H1 (cell line): ENCODE results near the gene CCDC24. TPM values are rescaled to one million over a fixed set of nuclear protein-coding genes. Genes with fewer than 3 reads are reported as not detected.

Experiments
- CTCF ChIA-PET: fragments of 300-600 bp; sonication (Branson Sonifier 250); formaldehyde crosslinking; loops from one replicate; lab custom pipeline; 2021; ENCODE audit not compliant: partially characterized antibody; lab: Charles Lee
- POLR2A ChIA-PET: fragments of 300-600 bp; sonication (Branson Sonifier 250); formaldehyde crosslinking; loops from one replicate; lab custom pipeline; 2021; ENCODE audit warnings: inconsistent platforms; ENCODE audit not compliant: partially characterized antibody; lab: Charles Lee
- DNase-seq, 2 experiments: peaks; one replicate each; pipeline versions ENCODE4 v3.0.0 to v3.0.0-alpha.2; 2010 to 2022; ENCODE audit warnings: low spot score in 2 of 2, low read depth in 1 of 2, mixed read lengths in 1 of 2
- FAIRE-seq: peaks from 2 replicates; lab custom pipeline; 2011; peaks lifted over from hg19 to GRCh38; lab: Jason Lieb, UNC
- H2AFZ ChIP-seq: 2 replicates; pipeline ENCODE4 v1.8.1; 2012; ENCODE audit warnings: low read length, inconsistent platforms
- H2AK5ac ChIP-seq: 2 replicates; pipeline ENCODE4 v1.6.1; 2013; ENCODE audit warnings: low read depth, low read length
- H2BK120ac ChIP-seq: replicated peaks from 2 replicates; pipeline ENCODE3; 2013; ENCODE audit warnings: low read depth, low read length, inconsistent platforms
- H2BK12ac ChIP-seq: 2 replicates; pipeline ENCODE4 v1.6.1; 2013; ENCODE audit warnings: low read depth, low read length
- H2BK15ac ChIP-seq: 2 replicates; pipeline ENCODE4 v1.6.1; 2013; ENCODE audit warnings: low read length
- H2BK20ac ChIP-seq: 2 replicates; pipeline ENCODE4 v1.6.1; 2013; ENCODE audit warnings: low read length
- H2BK5ac ChIP-seq: 2 replicates; pipeline ENCODE4 v1.6.1; 2013; ENCODE audit warnings: low read depth, low read length
- H3K14ac ChIP-seq: 2 replicates; pipeline ENCODE4 v1.6.1; 2013; ENCODE audit warnings: inconsistent platforms; ENCODE audit not compliant: insufficient read length
- H3K18ac ChIP-seq: 2 replicates; pipeline ENCODE4 v1.6.1; 2013; ENCODE audit warnings: low read length; ENCODE audit errors: extremely low read depth
- H3K23ac ChIP-seq: 2 replicates; pipeline ENCODE4 v1.6.1; 2013; ENCODE audit warnings: inconsistent platforms; ENCODE audit not compliant: insufficient read length
- H3K23me2 ChIP-seq: 2 replicates; pipeline ENCODE4 v1.6.1; 2013; ENCODE audit warnings: low read depth, low read length
- H3K27ac ChIP-seq: 2 replicates; pipeline ENCODE4 v1.6.1; 2011; ENCODE audit warnings: low read depth, low read length, inconsistent platforms
- H3K27me3 ChIP-seq, 4 experiments: replicated peaks in 1 of 4; 1 replicate in 1 of 4; 2 replicates in 3 of 4; pipeline versions ENCODE4 v1.6.1 to v1.8.1; 2011 to 2013; ENCODE audit warnings: low read length in 3 of 4, mild to moderate bottlenecking in 3 of 4, inconsistent platforms in 2 of 4, mixed read lengths in 2 of 4, moderate library complexity in 1 of 4; ENCODE audit not compliant: control insufficient read depth in 3 of 4, insufficient read depth in 3 of 4; ENCODE audit errors: extremely low read depth in 1 of 4
- H3K36me3 ChIP-seq, 4 experiments: 2 replicates each; pipeline versions ENCODE4 v1.6.1 to v1.8.1; 2011 to 2013; ENCODE audit warnings: mild to moderate bottlenecking in 4 of 4, low read length in 3 of 4, moderate library complexity in 2 of 4, control low read depth in 1 of 4, inconsistent platforms in 1 of 4; ENCODE audit not compliant: insufficient read depth in 4 of 4, control insufficient read depth in 2 of 4
- H3K4ac ChIP-seq: replicated peaks from 2 replicates; pipeline ENCODE3; 2013; ENCODE audit warnings: low read length, low read depth, mixed read lengths, inconsistent platforms; ENCODE audit not compliant: insufficient read length
- H3K4me1 ChIP-seq, 4 experiments: replicated peaks in 1 of 4; 1 replicate in 1 of 4; 2 replicates in 3 of 4; pipeline versions ENCODE4 v1.6.1 to v1.8.1; 2011 to 2013; ENCODE audit warnings: low read length in 3 of 4, inconsistent platforms in 2 of 4, mixed read lengths in 1 of 4; ENCODE audit not compliant: insufficient read depth in 4 of 4, control insufficient read depth in 3 of 4
- H3K4me2 ChIP-seq, 2 experiments: 2 replicates each; pipeline versions ENCODE4 v1.6.1 to v1.8.1; 2011 to 2013; ENCODE audit warnings: low read depth in 2 of 2, low read length in 2 of 2, control low read depth in 1 of 2, inconsistent platforms in 1 of 2, mild to moderate bottlenecking in 1 of 2; ENCODE audit not compliant: insufficient read depth in 1 of 2
- H3K4me3 ChIP-seq, 4 experiments: fragments of 200-600, 300-600 bp in 1 of 4; sonication (generic), shearing (Covaris generic), sonication (Bioruptor Twin) in 1 of 4; 2 replicates each; pipeline versions ENCODE4 v1.5.1 to v1.8.1; 2011 to 2016; ENCODE audit warnings: low read length in 4 of 4, low read depth in 3 of 4, control low read depth in 2 of 4, inconsistent platforms in 2 of 4, mild to moderate bottlenecking in 2 of 4, mixed read lengths in 1 of 4, moderate library complexity in 1 of 4; ENCODE audit not compliant: insufficient read depth in 2 of 4; ENCODE audit errors: extremely low read depth in 1 of 4
- H3K56ac ChIP-seq: replicated peaks from 2 replicates; pipeline ENCODE3; 2013; ENCODE audit warnings: low read depth, mild to moderate bottlenecking, mixed read lengths, low read length, inconsistent platforms; ENCODE audit not compliant: insufficient read length
- H3K79me1 ChIP-seq: 2 replicates; pipeline ENCODE4 v1.6.1; 2013; ENCODE audit warnings: low read depth, low read length, control low read depth
- H3K79me2 ChIP-seq, 2 experiments: 2 replicates each; pipeline versions ENCODE4 v1.6.1 to v1.8.1; 2012 to 2013; ENCODE audit warnings: low read length in 2 of 2, mild to moderate bottlenecking in 2 of 2, inconsistent platforms in 1 of 2; ENCODE audit not compliant: insufficient read depth in 2 of 2, control insufficient read depth in 1 of 2
- H3K9ac ChIP-seq, 4 experiments: replicated peaks in 1 of 4; 1 replicate in 1 of 4; 2 replicates in 3 of 4; pipeline versions ENCODE4 v1.6.1 to v1.8.1; 2011 to 2013; ENCODE audit warnings: low read depth in 3 of 4, low read length in 3 of 4, control low read depth in 2 of 4, mild to moderate bottlenecking in 2 of 4, moderate library complexity in 2 of 4, inconsistent platforms in 1 of 4; ENCODE audit errors: extremely low read depth in 1 of 4
- H3K9me3 ChIP-seq, 2 experiments: 2 replicates each; pipeline versions ENCODE4 v1.6.1 to v1.8.1; 2012 to 2013; ENCODE audit warnings: mild to moderate bottlenecking in 2 of 2, moderate library complexity in 2 of 2, control low read depth in 1 of 2, inconsistent platforms in 1 of 2, low read depth in 1 of 2, low read length in 1 of 2, mixed read lengths in 1 of 2; ENCODE audit not compliant: insufficient read depth in 2 of 2
- H4K20me1 ChIP-seq, 2 experiments: replicated peaks in 1 of 2; 2 replicates each; pipeline versions ENCODE3 to v1.8.1; 2011 to 2013; ENCODE audit warnings: inconsistent platforms in 2 of 2, low read length in 2 of 2, mild to moderate bottlenecking in 1 of 2; ENCODE audit not compliant: insufficient read depth in 2 of 2, control insufficient read depth in 1 of 2
- H4K5ac ChIP-seq: 2 replicates; pipeline ENCODE4 v1.6.1; 2013; ENCODE audit warnings: low read length, low read depth, mixed read lengths, inconsistent platforms; ENCODE audit not compliant: insufficient read length
- H4K8ac ChIP-seq: 2 replicates; pipeline ENCODE4 v1.8.0; 2013; ENCODE audit warnings: mild to moderate bottlenecking, moderate library complexity, low read length, inconsistent platforms; ENCODE audit not compliant: insufficient read depth; ENCODE audit errors: extremely low read depth
- H4K91ac ChIP-seq: replicated peaks from 2 replicates; pipeline ENCODE3; 2013; ENCODE audit warnings: low read length, mixed read lengths, inconsistent platforms; ENCODE audit not compliant: insufficient read length
- FOSL1 ChIP-seq: IDR thresholded peaks from 2 replicates; pipeline ENCODE4 v1.6.1; 2011; ENCODE audit warnings: mild to moderate bottlenecking, low read depth, low read length, moderate library complexity; ENCODE audit not compliant: insufficient read depth
- MAFK ChIP-seq: IDR thresholded peaks from 2 replicates; pipeline ENCODE4 v1.6.1; 2012; ENCODE audit warnings: low read depth, mild to moderate bottlenecking, improper control_type of control experiment, low read length
- PHF8 ChIP-seq: fragments of 200-600 bp; sonication (generic); conservative IDR thresholded peaks from 2 replicates; pipeline ENCODE4 v1.7.1; 2012; ENCODE audit warnings: low read depth, mild to moderate bottlenecking, inconsistent platforms, low read length, moderate library complexity
- POLR2A ChIP-seq, 2 experiments: IDR thresholded peaks; 1 replicate in 1 of 2; 2 replicates in 1 of 2; pipeline ENCODE4 v1.6.1; 2011; ENCODE audit warnings: low read depth in 2 of 2, low read length in 2 of 2, mild to moderate bottlenecking in 2 of 2; ENCODE audit errors: control extremely low read depth in 1 of 2
- SAP30 ChIP-seq: fragments of 300-600 bp; sonication (generic); IDR thresholded peaks from 2 replicates; pipeline ENCODE4 v1.7.1; 2012; ENCODE audit warnings: low read length, moderate library complexity, mild to moderate bottlenecking, inconsistent platforms; ENCODE audit not compliant: insufficient read depth, insufficient replicate concordance
- TEAD4 ChIP-seq: IDR thresholded peaks from 2 replicates; pipeline ENCODE4 v1.6.1; 2012; ENCODE audit warnings: low read depth, low read length, inconsistent platforms, mixed read lengths
- WGBS, 2 experiments: shearing (Covaris generic) in 1 of 2; methylation state at CpG; one replicate each; pipeline versions ENCODE4 v1.1.6 to v1.1.7; 2013 to 2015; ENCODE audit warnings: low lambda C conversion rate in 2 of 2, mixed read lengths in 2 of 2, inconsistent platforms in 1 of 2, low coverage in 1 of 2, missing lambda C conversion rate in 1 of 2; ENCODE audit not compliant: insufficient replicate concordance in 2 of 2, insufficient coverage in 1 of 2, insufficient read length in 1 of 2; ENCODE audit errors: extremely low coverage in 1 of 2, missing lambda C conversion rate in 1 of 2; 5-methylcytosine and 5-hydroxymethylcytosine counted together
- polyA plus RNA-seq, 7 experiments: library from polyadenylated mRNA; depleted of rRNA in 3 of 7; stranded (reverse) in 5 of 7; unstranded in 2 of 7; fragments of >200 nt in 5 of 7; fragments of 200-250 nt in 2 of 7; gene quantifications; 1 replicate in 5 of 7; 2 replicates in 1 of 7; 4 replicates in 1 of 7; pipeline versions ENCODE4 v1.2.1 to v1.2.3, GENCODE V29; 2011 to 2013; ENCODE audit warnings: missing spikeins in 2 of 7, mixed read lengths in 2 of 7
- total RNA-seq: library from RNA; stranded (reverse); fragmentation: NEBNext Ultra II Directional; extraction: Animal tissue kit (Norgen Biotek cat#: 25700); gene quantifications from 2 replicates; pipeline ENCODE4 v1.2.1, GENCODE V29; 2021

Gene CCDC24
- total and polyA plus RNA-seq, 2 of the 8 experiments (the other 6 are each of a cell fraction or from before 2014, with no cell fraction given), result 11.2 to 11.4 TPM

GRCh38 chr1:44032170-44032790 is 40.9 kb downstream of the CCDC24 start:
- no peak overlapping the region for H4K5ac ChIP-seq
- POLR2A ChIA-PET, result interaction anchor here (0.5 to 26.2 kb wide), 16 partner anchors 9 to 1023 kb away, joined by 3 to 544 read pairs (median 4); partner anchors contain the start of genes ARTN and ST3GAL3
- H3K18ac ChIP-seq, result peak overlapping the region; percentile 93
- H2AFZ ChIP-seq, result no peak overlapping the region
- DNase-seq (no peak), FAIRE-seq (no peak)
- peak overlapping the region; percentile 91; the same call in 1 of the 2 replicates for H2BK5ac ChIP-seq
- H2BK20ac ChIP-seq, result no peak overlapping the region
- no peaks in the 10 kb centered on the region for H3K27me3 ChIP-seq
- H3K23ac ChIP-seq, result no peak overlapping the region
- H3K4me3 ChIP-seq, result peak overlapping the region; percentile 78 to 96 (median 86); a peak in 7 of 8 replicates
- no peak overlapping the region for H3K56ac ChIP-seq
- 0 out of 2 replicates have a peak overlapping the region, but pooled peaks have one; percentile 13 for H2BK12ac ChIP-seq
- peaks cover 5% of the 10 kb centered on the region for H3K79me1 ChIP-seq
- peak overlapping the region; percentile 7; the same call in 1 of the 2 replicates for H3K27ac ChIP-seq
- H2AK5ac ChIP-seq, result peak overlapping the region; percentile 68; the same call in 1 of the 2 replicates
- H3K14ac ChIP-seq, result no peak overlapping the region
- peak overlapping the region; percentile 48 for H2BK15ac ChIP-seq
- H3K4ac ChIP-seq, result peak overlapping the region; percentile 34
- H4K8ac ChIP-seq, result no peak overlapping the region
- no peak overlapping the region for H2BK120ac ChIP-seq
- 79% methylated on average over 6 of the region's 6 CpGs; no CpG with 5 or more reads in 1 of the 2 experiments for WGBS, 2 experiments
- H4K91ac ChIP-seq, result peak overlapping the region; percentile 38
- peaks cover 13 to 28% (median 16%) of the 10 kb centered on the region in 4 experiments for H3K4me1 ChIP-seq
- CTCF ChIA-PET, result interaction anchor here (1.0 to 13.5 kb wide), 7 partner anchors 14 to 102 kb away, joined by 3 to 239 read pairs (median 68); partner anchors contain the start of gene CCDC24
- H3K9me3 ChIP-seq, result no peaks in the 10 kb centered on the region
- peaks cover 4% of the 10 kb centered on the region; the same call in 1 of the 2 replicates for H3K23me2 ChIP-seq
- peak overlapping the region; percentile 66 to 97 for H3K4me2 ChIP-seq
- H3K9ac ChIP-seq, result peak overlapping the region in 3 of 4 experiments; percentile 14 to 51 (median 24); a peak in 2 of 7 replicates
- no peaks in the 10 kb centered on the region for H3K36me3 ChIP-seq
- H3K79me2 ChIP-seq, result peaks cover 0 to 17% of the 10 kb centered on the region in 2 experiments; a peak in 1 of 4 replicates
- H4K20me1 ChIP-seq, result peaks cover 0 to 6% of the 10 kb centered on the region in 2 experiments
- TF ChIP-seq TEAD4, result 0 out of 2 replicates have a peak, but pooled peaks have one; percentile 6
- no peak for TF ChIP-seq MAFK
- TF ChIP-seq FOSL1, result no peak
- TF ChIP-seq PHF8, result no peak
- no peak for TF ChIP-seq POLR2A (IDR thresholded peaks at IDR 0.05; ENCODE audit: control extremely low read depth in 1 of 2, low read depth in 2 of 2, low read length in 2 of 2)
- TF ChIP-seq SAP30, result no peak
